GM21529 (cell line): ENCODE results near the gene INSIG2.

Source experiments
- ATAC-seq: cut with Tn5 transposase; IDR thresholded peaks from one replicate; pipeline ENCODE4 v1.9.1; 2021; ENCODE audit not compliant: unreplicated experiment

INSIG2 gene

DNA sequence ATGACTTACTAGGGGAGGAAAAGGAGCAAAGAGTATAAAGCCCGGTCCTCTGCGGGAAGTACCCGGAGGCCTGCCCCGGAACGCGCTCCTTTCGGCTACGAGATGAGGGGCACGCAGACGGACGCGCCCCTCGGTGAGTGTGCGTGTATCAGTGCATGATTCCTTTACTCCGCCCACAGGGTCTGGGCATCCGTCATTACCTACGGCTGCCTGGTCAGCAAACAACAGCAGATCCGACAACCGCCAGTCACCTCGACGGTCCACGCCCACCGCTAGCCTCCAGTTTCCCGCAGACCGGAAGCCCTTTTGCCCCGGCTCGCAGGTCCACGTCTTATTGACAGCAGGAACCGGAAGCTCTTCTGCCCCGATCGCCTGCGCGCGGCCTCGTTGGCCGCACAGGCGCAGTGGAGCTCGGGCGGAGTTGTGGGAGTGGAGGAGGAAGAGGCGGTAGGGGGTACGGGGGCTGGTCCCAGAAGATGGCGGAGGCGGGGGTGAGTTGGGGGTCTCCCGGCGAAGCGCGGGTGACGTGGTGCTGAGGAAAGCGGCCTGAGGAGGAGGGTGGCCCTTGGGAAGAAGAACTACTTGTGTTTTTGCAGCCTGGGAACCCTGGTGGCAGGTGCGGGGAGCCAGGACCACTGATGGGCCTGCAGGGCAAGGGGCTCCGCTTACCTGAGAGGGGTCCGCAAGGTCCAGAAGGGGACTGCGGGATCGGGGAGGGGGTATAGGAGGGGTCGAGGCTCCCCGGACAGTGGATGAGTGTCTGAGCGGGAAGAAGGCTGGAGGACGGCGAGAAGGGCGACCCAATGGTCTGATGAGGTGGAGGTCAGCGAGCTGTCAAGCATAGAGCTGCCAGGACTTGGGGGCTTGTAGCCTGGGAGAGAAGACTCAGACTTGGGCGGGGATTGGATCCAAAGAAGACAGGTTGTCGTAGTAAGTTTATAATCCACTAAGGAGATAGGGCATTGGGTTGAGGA is at the start of gene INSIG2:
Gene INSIG2 (plus strand): TSS at position 421 of the 974 bp plus-strand sequence. CDS start 8,086 bp downstream, outside the sequence.
- peak; percentile 96 for ATAC-seq

DNA sequence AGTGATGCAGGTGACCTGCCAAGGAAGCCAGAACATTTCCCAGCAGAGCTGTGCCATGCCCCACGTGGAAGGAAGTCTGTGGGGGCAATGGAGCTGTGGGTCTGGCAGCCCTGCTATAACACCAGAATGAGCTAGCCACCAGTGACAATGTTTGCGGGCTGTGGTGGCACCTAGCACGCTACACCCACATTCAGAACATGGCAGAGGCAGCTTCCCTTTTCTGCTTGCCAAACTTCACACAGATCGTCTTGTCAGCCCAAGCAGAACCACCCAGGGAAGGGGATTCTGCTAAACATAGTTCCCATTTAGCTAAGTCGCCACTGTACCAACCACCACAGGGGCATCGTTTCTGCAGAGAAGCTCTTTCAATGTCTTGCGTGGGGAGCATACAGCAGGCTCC is 47.4 kb upstream of the INSIG2 start:
- no peak for ATAC-seq

DNA sequence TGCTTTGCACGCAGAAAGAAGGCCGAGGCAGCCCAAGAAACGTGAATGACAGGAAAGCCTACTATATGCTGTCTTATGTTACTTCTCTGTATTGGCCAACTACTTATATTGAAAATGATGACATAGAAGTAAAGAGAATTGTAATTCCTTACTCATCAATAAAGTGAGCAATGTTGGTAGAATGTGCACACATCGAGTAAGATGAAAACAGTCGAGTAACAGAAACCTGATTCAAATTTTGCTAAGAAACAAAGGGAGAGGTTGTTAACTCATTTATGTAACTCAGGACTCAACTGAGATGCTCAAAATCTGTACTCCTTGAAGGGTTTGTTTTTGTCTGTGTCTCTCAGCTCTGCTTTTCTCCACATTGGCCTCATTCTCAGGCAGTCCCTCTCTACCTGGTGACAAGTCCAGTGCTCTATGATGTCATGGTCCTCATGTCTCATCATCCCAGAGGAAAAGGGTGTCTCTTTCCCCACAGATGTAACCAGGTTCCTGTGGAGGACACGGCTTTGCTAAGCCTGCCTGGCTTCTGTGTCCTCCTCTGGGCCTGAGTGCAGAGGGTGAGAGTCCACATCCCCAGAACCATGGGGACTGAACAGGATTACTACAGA is 44.1 kb upstream of the INSIG2 start:
- ATAC-seq = no peak

GRCh38 chr2:118044854-118045253 is 43.4 kb upstream of the INSIG2 start:
- no peak for ATAC-seq

- no peak for ATAC-seq
These were observed 43.0 kb upstream of the INSIG2 start for GRCh38 chr2:118045286-118045685.

DNA sequence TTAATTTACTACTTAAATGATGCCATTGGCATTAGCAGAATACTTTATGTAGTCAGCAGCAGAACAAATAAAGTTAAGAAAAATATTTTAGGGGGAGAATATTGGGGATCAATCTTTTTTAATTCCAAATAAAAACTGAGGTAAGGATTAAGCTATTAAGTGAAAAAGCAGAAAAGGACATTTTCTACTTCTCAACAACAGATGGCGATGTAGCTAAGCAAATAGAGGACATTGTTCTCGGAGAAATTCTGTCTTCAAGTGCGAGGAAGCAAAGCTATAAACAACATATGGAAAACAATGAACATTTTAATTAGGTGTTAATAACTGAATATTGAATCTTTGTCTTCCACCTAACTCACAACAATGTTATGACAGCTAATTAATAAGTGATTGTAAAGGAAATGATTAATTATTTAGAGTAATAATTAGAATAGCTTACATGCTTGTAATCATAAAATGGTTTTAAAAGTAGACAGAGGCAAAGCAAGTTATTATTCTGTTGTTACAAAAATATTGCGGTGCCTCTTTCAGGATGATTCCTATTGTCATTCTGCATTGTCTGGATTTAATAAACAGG is 41.5 kb upstream of the INSIG2 start:
- no peak for ATAC-seq

DNA sequence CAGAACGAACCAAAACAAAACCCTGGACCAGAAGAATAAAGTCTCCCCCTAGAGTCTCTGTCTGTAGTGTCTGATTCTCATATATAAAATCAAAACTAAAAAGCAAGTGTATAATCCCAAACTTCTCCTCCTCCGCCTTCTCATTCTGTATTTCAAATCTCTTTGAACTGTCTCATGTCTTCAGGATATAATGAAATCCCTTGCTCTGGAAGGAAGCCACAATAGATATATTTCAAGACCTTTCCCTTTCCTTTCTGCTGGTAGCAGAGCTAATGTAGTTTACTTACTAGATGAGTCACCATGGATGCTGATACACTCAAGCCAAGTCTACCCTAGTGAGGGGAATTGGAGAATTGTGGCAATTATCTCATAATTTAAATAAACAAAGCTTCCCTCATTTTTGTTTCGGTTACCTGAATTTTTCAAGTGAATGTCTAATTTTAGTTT is 40.9 kb upstream of the INSIG2 start:
- ATAC-seq = no peak

GRCh38 chr2:118048401-118048800 is 39.9 kb upstream of the INSIG2 start:
- no peak for ATAC-seq

DNA sequence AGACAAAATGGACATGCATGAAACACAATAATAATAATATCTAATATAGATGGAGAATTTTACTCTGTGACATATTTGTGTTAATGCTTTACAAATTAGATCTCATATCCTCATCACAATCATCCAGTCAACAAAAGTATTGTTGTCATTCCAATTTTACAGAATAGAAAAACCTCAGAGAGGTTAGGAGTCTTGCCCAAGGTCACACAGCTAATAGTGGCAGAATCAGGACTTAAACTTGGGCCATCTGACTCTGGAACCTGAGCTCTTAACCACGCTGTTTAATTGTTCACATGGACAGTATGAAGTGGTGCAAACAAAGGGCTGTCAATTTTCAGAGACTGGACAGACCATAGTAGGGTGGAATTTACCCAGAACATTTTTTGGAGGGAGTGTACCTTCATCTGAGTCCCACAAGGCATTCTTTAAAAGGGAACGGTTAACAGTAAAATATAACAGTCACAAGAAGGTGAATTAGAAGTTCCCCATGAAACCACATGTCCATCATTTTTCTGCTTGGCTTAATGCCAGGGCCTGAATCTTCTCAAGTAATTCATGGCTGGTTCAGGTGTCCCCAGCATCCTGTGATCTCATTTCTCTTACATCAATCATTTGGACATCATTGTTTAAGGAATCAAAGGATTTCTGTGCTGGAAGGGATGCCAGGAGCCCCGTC is 39.0 kb upstream of the INSIG2 start:
- ATAC-seq = peak; percentile 18

DNA sequence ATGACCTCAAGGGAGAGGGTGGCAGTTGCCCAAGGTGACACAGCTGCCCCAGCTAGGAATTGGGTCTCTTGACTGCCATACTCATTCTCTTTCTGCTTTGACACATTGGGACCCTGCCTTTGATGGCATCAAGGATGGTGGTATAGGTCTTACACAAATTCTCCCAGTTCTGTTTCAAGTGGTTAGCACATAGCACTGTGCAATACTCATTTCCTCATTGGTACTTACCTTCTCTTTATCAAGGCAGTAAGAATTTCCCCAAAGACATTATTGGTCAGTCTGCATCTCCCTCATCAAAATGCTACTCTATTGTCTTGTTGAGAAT is 38.5 kb upstream of the INSIG2 start:
- ATAC-seq = peak; percentile 72

DNA sequence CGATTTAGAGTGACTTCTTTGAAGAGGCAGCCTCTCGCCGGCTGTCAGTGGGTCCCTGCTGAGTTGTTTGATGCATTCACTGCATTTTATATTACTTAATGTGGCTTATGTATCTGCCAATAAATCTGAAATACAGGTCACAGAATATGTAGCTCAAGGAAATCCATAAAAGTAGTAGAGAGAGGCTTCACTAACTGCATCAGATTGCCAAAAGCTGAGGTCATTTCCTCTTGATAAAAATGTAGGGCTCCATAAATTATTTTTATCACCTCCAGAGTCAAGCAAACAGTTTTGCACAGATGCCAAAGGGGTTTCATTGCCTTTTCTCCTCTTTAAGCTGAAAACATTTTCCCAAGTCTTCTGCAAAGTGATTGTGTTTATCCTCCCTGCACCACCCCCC is 37.9 kb upstream of the INSIG2 start:
- no peak for ATAC-seq

DNA sequence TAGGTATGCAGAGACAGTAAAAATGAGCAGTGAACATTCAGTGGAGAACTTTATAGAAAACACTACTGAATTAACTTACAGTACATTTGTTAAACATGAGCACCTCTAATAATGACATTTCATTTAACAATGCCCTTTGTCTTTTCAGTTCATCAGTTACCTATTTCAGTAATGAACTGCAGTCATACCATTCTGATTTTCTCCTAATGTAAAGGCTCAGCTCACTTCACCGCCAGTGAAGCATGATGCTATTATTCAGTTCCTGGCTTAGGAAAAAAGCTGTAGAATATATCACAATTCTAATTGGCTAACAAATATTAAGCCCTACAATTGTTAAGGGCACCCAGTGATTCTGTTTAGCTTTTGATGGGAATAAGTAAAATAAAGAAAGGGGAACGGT is 37.3 kb upstream of the INSIG2 start:
- ATAC-seq = no peak

DNA sequence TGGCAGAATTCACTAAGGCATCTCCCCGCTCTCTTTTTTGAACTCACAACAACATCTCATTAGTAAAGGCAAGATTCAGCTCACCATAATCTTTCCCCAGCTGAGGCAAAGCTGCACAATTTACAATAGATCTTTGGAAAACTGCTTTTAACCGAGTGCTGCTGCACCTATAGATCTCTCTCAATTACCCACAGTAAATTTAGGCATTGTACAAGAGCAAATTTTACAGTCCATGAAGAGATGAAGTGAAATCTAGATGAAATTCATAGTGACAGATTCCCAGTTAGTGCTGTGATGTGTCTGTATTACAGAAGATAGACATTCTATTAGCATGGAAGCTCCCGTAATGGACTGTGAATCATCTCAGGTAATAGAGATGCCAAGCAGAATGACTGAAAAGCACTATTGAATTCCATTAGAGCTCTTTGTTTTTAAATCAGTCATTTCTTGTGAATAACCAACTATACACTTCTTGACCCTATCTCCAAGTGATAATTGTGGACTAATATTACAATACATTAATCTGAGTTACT is 36.4 kb upstream of the INSIG2 start:
- no peak for ATAC-seq

DNA sequence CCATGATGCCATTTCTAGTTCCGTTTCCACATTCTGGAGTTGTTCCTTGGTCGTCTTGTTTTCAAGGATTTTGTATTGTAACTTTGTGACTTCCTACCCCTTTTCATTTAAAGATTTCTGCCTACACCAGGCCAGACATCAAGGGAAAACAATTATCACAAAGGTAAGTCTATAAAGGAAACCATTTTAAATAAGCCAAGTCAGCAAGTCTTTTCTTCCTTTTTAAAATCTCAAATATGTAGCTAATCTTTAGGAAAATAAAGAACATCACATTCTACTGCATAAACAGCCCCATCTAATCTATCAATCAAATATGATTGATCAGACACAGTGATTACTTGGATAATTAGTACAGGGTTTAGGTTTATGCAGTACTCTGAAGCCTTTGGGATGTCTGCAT is 35.8 kb upstream of the INSIG2 start:
- ATAC-seq = no peak

DNA sequence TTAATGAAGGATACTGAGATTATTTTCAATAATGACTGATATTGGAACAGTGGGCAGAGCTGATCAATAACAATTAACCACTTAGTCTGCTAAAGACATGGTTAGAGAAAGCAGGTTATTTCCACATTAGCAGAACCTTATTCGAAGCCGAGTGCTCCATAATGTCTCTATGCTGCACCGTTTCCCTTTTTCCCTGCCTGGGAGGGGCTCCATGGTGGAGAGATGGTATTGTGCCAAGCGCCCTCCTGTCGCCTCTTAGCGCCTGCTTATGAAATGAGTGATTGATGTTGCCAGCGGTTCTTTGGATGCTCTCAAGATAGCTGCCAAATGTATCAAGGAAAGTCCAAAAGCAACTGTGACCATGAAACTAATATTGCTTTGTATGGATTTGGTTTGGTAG is 34.6 kb upstream of the INSIG2 start:
- no peak for ATAC-seq

GRCh38 chr2:118054213-118055008 is 33.9 kb upstream of the INSIG2 start:
- no peak for ATAC-seq

DNA sequence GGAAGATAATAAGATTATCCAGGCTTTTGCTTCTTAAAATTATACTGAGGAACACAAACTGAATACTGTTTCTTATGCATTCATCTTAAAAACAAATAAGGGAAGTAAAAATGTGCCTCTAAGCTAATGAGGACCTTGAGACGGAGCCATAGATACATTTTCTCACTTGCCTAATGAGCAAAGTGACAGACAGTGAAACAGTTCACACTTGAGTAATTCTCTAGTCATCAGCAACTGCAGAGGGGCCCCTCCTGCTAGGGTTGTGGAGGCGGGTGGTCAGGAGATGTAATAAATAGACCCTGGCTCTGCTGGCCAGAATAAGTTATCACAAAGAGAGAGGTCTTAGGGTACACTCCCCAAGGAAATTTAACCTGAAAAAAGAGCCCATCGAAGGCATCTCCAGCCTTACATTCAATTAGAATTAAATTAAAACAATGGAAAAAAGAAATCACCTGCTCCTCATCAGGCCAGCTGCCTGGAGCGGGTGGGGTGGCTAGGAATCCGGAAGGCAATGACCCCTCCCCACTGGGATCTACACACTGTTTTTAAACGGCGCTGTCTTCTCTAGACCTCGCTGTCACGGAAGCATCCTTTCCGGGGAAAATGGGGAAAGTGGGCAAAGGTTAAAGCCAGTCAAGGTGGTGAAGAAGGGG is 32.6 kb upstream of the INSIG2 start:
- peak; percentile 80 for ATAC-seq

DNA sequence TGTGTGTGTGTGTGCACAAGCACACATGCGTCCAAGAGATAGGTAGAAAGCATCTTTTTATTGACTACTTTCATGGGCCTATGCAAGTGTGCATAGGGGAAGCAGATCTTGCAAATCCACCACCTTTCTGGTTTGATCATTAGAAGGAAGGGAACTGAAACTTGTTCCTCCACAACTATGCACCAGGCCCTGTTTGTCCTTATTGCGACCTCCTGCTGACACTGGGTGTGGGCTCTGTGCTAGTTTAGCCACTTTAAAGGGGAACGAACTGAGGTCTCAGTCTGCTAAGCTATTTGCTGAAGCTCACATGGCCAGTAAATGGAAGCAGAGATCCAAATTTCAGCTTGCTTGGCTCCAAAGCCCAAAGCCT is 32.1 kb upstream of the INSIG2 start:
- ATAC-seq = peak; percentile 89

- ATAC-seq = no peak
These were observed 31.5 kb upstream of the INSIG2 start for GRCh38 chr2:118056801-118057200.

DNA sequence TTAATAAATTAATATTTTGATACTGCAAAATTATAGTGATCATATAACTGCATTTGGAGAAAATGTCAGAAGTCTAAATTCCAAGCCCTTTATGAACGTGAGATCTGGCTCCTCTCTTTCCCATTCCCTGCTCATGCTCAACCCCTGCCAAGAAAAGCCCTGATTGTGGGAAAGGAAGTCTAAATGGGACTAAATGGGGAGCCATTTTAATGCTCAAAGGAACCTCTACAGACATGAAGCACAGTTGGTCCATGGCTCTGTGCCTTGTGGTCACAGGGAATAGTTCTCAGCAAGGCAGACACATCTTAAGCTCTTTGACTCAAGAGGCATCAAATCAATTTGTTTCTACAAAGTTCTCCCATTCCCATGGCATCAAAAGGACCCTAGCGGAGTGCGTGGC is 29.3 kb upstream of the INSIG2 start:
- ATAC-seq = no peak
